ENCODE results near the gene PTK7.
A peak's percentile ranks its signal among the peaks of the same experiment; 100 is the strongest.

The PTK7 gene

DNA sequence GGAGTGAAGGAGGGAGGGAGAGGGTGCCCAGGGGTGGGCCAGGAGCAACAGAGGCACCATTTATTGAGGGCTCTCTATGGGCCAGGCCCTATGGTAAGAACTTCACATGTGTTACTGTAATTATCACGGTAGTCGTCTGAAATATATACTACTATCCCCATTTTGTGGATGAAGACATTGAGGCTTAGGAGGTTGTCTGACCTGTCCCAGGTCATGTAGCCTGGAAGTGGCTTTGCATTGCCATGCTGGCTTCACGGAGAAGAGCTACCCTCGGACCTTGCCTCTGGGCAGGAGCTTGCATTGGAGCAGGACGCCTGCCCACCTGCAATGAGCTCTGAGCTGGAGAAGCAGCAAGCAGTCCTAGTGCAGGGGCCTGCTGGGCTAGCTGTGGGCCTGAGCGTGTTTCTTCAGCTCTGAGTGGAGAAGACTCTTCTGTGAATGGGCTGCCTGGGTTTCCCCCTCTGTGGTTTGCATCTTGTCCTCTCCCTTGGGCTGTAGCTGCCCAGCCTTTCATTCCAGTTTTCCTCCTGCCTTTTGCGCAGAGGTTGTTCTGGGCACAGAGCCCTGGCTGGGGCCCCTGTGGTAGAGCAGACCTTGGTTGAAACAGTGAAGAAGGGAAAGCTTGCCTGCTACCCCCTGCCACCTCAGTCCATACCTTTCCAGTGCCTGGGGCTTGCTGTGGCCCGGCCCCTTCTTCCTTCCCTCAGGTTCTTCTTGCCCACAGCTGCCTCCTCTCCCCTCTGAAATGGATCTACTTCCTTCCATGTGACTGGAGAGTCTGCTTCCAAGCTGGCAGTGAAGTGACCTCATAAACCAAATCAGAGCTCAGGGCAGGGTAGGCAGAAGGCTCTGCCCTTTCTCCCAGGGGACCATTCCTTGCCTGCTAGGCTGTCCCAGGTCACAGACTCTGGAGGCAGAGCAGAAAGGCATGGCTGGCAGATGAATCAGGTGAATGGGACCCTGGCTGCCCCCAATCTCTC is 70.9 kb downstream of the PTK7 start:
- no peak for DNase-seq

DNA sequence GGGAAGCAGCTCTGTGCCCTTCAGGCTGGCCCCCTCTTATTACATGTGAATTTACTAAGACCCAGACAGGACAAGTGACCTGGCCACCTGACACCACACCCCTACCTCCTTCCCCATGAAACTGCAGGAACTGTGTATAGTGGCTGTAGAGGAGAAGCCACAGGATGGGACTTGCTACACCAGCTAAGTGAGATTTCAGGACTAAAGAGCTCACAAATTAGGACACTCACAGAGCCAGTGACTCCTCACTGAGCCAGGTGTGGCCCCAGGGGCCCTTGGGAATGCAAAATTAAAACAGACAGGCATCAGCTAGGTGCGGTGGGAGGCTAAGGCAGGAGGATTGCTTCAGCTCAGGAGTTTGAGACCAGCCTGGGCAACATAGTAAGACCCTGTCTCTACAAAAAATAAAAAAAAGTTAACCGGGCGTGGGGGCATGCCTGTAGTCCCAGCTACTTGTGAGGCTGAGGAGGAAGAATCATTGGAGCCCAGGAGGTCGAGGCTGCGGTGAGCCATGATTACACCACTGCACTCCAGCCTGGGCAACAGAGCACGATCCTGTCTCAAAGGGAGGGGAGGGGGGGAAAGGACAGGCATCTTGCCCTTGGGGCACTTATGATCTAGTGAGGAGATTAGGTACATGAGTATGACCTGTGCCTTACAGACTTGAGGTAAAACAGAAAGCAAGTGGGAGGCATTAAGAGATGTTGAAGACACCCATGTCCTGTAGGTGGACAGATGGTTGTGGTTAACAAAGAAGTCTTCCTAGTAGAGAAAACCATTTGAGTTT is 71.8 kb downstream of the PTK7 start:
- no peak for DNase-seq

DNA sequence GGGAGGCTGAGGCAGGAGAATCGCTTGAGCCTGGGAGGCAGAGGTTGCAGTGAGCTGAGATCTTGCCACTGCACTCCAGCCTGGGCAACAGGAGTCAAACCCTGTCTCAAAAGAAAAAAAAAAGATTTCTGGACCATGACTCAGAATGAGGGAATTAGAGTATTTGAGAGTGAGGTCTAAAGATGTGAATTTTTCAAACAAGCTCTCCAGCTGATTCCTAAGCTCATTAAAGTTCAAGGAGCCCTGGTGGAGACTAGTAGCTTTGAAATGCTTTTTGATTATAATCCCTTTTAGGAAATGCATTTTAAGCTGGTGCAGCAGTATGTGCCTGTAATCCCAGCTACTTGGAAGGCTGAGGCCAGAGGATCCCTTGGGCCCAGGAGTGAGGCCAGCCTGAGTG is 73.2 kb downstream of the PTK7 start:
- no peak for DNase-seq

DNA sequence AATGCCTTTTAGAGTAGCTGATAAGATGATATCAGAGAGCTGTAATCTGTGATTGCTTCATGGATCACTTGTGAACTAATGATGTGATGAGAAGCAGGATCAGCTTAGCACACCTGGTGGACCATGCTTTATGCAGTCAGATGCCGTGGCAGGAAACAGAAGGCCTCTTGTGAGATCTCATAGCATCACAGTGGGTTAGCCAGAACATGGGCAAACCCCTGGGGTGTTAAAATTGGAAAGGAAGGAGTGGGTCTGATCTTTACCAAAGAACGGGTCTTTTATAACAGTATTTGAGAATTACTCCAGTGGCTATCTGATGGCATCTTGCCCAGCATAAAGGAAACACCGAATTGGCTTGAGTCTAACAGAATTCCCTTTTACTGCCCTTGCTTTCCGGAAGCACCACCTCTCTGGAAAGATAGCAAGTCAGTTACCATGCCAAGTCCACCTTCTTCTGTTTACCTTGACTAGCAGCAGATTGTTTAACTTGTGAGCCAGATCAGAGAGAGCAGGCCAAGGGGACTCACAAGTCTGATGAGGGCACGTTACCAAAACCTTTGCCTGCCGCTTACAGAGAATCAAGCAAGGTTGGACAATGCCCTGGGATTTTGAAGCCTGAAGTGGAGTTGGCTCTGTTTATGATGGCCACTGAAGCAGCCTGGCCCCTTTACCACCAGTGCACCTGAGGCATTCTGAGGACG is 74.1 kb downstream of the PTK7 start:
- no peak for DNase-seq

GRCh38 chr6:43159599-43159998 is 83.5 kb downstream of the PTK7 start:
- DNase-seq, result no peak

- DNase-seq, result no peak
Observed at GRCh38 chr6:43163899-43164298, 87.8 kb downstream of the PTK7 start.

DNA sequence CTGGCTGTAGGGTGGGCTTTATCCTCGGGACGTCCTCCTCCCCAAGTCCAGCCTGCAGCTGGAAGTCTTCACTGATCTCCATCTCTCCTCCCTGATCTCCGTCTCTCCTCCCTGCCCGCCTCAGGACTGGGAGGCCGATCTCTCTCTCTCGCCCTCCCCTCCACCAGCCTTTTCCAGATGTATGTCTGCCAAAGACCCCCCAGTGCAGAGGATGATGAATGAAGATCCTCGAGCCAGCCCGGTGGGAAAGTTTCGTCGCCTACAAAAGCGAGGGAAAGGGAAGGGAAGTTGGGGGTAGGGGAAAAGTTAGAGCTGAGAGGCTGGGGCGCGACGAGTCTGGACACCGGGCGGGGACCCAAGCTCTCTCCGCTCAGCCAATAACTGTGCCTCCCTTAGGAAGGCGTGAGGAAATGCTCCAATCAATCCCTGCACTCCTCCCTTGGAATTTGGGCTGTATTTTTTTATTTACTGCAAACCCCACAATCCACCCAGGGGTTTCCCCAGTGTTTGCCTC is 94.4 kb downstream of the PTK7 start:
- DNase-seq, result no peak

DNA sequence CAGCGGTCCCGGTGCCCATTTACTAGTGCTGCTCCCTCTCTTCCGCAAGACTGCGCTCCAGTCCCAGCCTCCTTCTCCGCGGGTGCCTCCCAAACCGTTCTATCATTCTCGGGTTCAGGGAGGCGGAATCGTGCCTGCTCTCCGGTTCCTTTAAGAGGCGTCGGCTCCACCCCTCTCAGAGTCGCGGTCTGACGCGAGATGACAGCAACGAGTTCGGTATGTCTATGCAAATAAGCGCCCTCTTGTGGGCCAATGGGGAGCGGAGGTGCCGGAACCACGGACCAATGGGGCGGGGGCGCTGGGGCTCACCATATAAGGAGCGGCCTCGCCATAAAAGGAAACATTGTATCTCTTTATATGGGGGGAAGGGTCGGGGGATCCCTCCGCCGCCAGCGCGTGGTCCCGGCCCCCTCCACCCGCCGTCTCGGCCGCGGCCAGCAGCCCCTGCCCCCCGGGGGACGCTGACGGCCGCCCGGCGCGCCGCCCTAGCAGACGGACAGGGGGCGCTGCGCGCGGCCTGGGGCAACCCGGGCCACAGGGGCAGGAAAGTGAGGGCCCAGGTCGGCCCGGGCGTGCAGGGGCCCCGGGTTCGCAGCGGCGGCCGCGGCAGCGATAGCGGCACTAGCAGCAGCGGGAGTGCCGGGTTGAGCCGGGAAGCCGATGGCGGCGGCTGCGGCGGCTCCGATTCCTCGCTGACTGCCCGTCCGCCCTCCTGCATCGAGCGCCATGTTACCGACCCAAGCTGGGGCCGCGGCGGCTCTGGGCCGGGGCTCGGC is 95.0 kb downstream of the PTK7 start, which contains the start of gene SRF:
Gene SRF (plus strand): TSS at position 339 of the 776 bp plus-strand sequence. CDS start 388 bp downstream, at position 727.
- DNase-seq, result peak; percentile 99

DNA sequence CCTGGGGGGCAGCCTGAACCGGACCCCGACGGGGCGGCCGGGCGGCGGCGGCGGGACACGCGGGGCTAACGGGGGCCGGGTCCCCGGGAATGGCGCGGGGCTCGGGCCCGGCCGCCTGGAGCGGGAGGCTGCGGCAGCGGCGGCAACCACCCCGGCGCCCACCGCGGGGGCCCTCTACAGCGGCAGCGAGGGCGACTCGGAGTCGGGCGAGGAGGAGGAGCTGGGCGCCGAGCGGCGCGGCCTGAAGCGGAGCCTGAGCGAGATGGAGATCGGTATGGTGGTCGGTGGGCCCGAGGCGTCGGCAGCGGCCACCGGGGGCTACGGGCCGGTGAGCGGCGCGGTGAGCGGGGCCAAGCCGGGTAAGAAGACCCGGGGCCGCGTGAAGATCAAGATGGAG is 95.6 kb downstream of the PTK7 start:
- no peak for DNase-seq

DNA sequence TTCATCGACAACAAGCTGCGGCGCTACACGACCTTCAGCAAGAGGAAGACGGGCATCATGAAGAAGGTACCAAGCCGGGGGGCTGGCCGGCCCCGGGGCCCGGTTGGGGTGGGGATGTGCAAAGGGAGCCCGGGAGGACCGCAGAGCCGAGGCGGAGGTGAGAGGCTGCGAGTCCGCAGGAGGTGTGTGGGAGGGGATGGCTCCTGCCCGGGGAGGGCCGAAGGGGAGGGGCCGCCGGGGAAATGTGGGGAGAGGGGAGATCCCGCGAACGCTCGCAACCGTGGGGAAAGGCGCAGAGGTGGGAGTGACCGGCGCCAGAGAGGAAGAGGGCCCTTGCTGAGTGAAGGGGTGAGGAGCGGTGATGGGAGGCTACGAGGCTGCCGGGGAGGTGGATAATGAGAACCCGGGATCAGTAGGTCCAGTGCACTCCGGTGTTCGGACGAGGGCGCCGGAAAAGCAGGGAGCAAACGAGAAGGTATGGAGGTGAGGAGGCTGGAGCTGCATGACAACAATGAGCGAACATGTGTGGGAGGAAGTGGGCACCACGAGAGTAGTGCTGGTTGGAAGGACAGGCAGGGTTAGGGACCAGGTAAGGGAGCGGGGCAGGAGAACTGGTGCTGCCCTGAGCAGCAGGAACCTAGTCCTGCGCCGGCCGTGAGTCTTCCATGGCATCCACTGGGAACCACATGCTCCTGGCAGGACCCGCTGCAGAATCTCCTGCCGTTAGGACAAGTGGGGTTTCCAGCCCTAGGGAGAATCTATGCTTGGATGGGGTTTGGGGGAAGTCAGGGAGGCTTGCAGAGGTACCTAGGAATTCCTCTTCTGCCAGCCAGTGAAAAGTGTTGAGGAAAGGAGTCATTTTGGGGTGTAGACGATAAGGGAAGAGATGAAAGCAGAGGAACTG is 96.2 kb downstream of the PTK7 start:
- DNase-seq, result peak; percentile 60

DNA sequence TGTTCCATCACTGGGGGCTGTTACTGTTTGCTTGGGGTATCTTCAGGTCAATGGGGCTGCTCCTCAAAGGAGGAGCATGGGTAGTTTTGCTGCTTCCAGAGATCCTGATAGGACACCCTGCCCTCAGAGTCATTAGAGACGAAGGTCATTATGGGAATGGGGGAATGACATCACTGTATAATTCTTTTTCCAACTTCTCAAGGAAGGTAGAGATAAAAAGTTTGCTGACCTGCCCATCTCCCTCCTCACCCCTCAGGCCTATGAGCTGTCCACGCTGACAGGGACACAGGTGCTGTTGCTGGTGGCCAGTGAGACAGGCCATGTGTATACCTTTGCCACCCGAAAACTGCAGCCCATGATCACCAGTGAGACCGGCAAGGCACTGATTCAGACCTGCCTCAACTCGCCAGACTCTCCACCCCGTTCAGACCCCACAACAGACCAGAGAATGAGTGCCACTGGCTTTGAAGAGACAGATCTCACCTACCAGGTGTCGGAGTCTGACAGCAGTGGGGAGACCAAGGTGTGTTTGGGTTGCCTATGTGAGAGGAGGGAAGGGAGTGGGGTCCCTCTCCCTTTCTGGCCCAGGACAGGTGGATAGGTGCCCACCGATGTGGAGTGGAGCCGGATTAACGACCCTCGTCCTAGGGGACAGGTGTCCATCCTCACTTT is 97.6 kb downstream of the PTK7 start:
- peak; percentile 24 for DNase-seq

- DNase-seq, result peak; percentile 100
Observed at GRCh38 chr6:43174263-43175112, 98.4 kb downstream of the PTK7 start.

GRCh38 chr6:43175676-43176422 is 99.7 kb downstream of the PTK7 start:
- DNase-seq, result no peak

- DNase-seq, result no peak
Observed at GRCh38 chr6:43176423-43176786, 100.3 kb downstream of the PTK7 start.

DNA sequence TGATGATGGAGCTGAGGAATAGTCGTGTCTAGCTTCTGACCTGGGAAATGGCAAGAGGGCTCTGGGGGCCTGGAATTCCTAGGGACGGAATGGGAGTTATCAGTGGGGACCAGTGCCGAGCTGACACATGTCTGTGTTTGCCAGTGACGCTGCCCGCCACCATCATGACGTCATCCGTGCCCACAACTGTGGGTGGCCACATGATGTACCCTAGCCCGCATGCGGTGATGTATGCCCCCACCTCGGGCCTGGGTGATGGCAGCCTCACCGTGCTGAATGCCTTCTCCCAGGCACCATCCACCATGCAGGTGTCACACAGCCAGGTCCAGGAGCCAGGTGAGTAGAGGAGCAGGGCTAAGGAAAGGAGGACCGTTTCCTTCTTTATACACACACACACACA is 102.0 kb downstream of the PTK7 start:
- DNase-seq, result no peak

- DNase-seq, result no peak
Observed at GRCh38 chr6:43178951-43179830, 103.1 kb downstream of the PTK7 start.

- DNase-seq, result no peak
Observed at GRCh38 chr6:43180058-43180457, 103.9 kb downstream of the PTK7 start.

- no peak for DNase-seq
Observed at GRCh38 chr6:43180985-43181384, 104.9 kb downstream of the PTK7 start.
